ENCODE measurements around the gene NOXO1. TPM values are rescaled to one million over a fixed set of nuclear protein-coding genes. Genes with fewer than 3 reads are reported as not detected.

NOXO1 gene
- total RNA-seq, 1 experiment from 2014 or later: 1.7 TPM

- H3K79me2 ChIP-seq (ENCODE audit: insufficient read depth, low read length): peaks cover 26% of the 10 kb centered on the region; the same call in 1 of the 2 replicates
These were observed 28.0 kb upstream of the NOXO1 start for GRCh38 chr16:2009164-2009711.

More at GRCh38 chr16:2009164-2009711, 28.0 kb upstream of the NOXO1 start:
- Histone ChIP-seq H3K23ac (ENCODE audit: insufficient read length, low read depth, low read length) (no peak overlapping the region), H4K20me1 (ENCODE audit: control insufficient read depth, insufficient read depth, insufficient read length) (no peaks in the 10 kb centered on the region), H3K4me1 (ENCODE audit: insufficient read depth, low read length) (peaks cover 6% of the 10 kb centered on the region; the same call in 1 of the 2 replicates), H4K8ac (replicated peaks; ENCODE audit: insufficient read length, low read depth, low read length) (no peak overlapping the region), H2BK120ac (ENCODE audit: low read depth, low read length, poor library complexity, severe bottlenecking) (no peak overlapping the region), H3K9me3 (ENCODE audit: control insufficient read depth, low read depth, low read length) (no peaks in the 10 kb centered on the region), H2BK15ac (ENCODE audit: low read depth, low read length) (no peak overlapping the region), H4K5ac (ENCODE audit: insufficient read length, low read depth, low read length) (no peak overlapping the region), H2AFZ (ENCODE audit: low read length) (no peak overlapping the region), H3K23me2 (ENCODE audit: insufficient read length, low read depth, low read length, poor library complexity, severe bottlenecking) (peaks cover 11% of the 10 kb centered on the region), H3K27me3 (ENCODE audit: insufficient read depth, low read length) (no peaks in the 10 kb centered on the region), H3K18ac (ENCODE audit: insufficient read length, low read depth, low read length) (no peak overlapping the region), H2BK5ac (ENCODE audit: insufficient read length, low read length) (no peak overlapping the region), H3K79me1 (ENCODE audit: insufficient read depth, low read depth, low read length, poor library complexity, severe bottlenecking) (peaks cover 21% of the 10 kb centered on the region), H3K56ac (ENCODE audit: insufficient read length, low read depth, low read length) (no peak overlapping the region), H3K14ac (ENCODE audit: insufficient read depth, low read length) (0 out of 2 replicates have a peak overlapping the region, but pooled peaks have one; percentile 25), H3K27ac (ENCODE audit: insufficient read length, low read depth, low read length) (no peak overlapping the region), H3K4me2 (ENCODE audit: insufficient read depth, insufficient read length, low read length) (peak overlapping the region; percentile 73), H3K9ac (ENCODE audit: extremely low read depth, insufficient read length, low read length) (peak overlapping the region; percentile 83), H4K91ac (ENCODE audit: insufficient read length, low read depth, low read length) (no peak overlapping the region), H2BK20ac (ENCODE audit: low read depth, low read length, poor library complexity, severe bottlenecking) (no peak overlapping the region), H3T11ph (ENCODE audit: low read length) (no peak overlapping the region), H2AK5ac (ENCODE audit: insufficient read length, low read length) (no peak overlapping the region), H2BK12ac (ENCODE audit: insufficient read length, low read depth, low read length) (no peak overlapping the region), H3K4ac (ENCODE audit: low read depth, low read length) (no peak overlapping the region)
- WGBS (ENCODE audit: extremely low coverage, insufficient read length, low lambda C conversion rate): no CpG with 5 or more reads among the region's 55 CpGs
- no peak for DNase-seq
- H3K4me1 Mint-ChIP-seq: peaks cover 21 to 34% of the 10 kb centered on the region in 2 experiments
- no peak overlapping the region for H3K27ac Mint-ChIP-seq
- H3K9me3 Mint-ChIP-seq: no peaks in the 10 kb centered on the region; a peak in 1 of 5 replicates
- no peaks in the 10 kb centered on the region; the same call in 1 of the 2 replicates for H3K27me3 Mint-ChIP-seq (ENCODE audit: low read depth)
- H3K36me3 Mint-ChIP-seq (ENCODE audit: insufficient read depth in 1 of 3, low read depth in 3 of 3): peaks cover 5 to 16% (median 12%) of the 10 kb centered on the region in 3 experiments
- H3K4me3 Mint-ChIP-seq: peak overlapping the region; percentile 78 to 81
- no peak for TF ChIP-seq CTCF (conservative IDR thresholded peaks at IDR 0.05)

Data from H9 (cell line).